ENCODE measurements around the gene FBXO3. TPM values are rescaled to one million over a fixed set of nuclear protein-coding genes. Genes with fewer than 3 reads are reported as not detected.

The FBXO3 gene
- total RNA-seq, 1 experiment from 2014 or later = 18.9 TPM

DNA sequence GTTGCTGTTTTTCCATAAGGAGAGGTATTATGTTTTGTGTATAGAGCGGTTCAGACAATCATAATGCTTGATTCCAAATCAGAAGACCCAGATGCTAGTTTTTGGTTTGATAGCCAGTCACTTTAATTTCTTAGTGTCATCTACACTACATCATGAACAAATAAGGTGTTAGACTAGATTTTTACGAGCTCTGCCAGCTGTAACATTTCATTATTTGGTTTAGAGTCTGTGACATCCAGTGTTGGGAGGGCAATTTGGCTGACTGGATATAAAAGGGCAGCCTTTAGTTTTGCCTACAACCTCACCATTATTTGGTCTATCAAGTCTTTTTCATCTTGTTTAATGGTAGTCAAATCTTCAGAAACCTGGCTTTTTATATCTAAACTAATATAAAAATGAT is 30.2 kb upstream of the FBXO3 start:
- H2AK5ac ChIP-seq (ENCODE audit: insufficient read length, low read length) = no peak overlapping the region
- H2BK20ac ChIP-seq (ENCODE audit: low read depth, low read length, poor library complexity, severe bottlenecking) = no peak overlapping the region
- WGBS (ENCODE audit: extremely low coverage, insufficient read length, low lambda C conversion rate) = no CpG with 5 or more reads among the region's 2 CpGs
- H3K79me2 ChIP-seq (ENCODE audit: insufficient read depth, low read length) = no peaks in the 10 kb centered on the region
- no peaks in the 10 kb centered on the region for H3K79me1 ChIP-seq (ENCODE audit: insufficient read depth, low read depth, low read length, poor library complexity, severe bottlenecking)
- H4K8ac ChIP-seq (replicated peaks; ENCODE audit: insufficient read length, low read depth, low read length) = no peak overlapping the region
- no peak overlapping the region for H2BK5ac ChIP-seq (ENCODE audit: insufficient read length, low read length)
- H3K23ac ChIP-seq (ENCODE audit: insufficient read length, low read depth, low read length) = no peak overlapping the region
- no peak for DNase-seq
- H2BK12ac ChIP-seq (ENCODE audit: insufficient read length, low read depth, low read length) = no peak overlapping the region
- H3K4me2 ChIP-seq (ENCODE audit: insufficient read depth, insufficient read length, low read length) = no peak overlapping the region
- 0 out of 2 replicates have a peak, but pooled peaks cover 3% of the 10 kb centered on the region for H3K4me1 ChIP-seq (ENCODE audit: insufficient read depth, low read length)
- H2BK15ac ChIP-seq (ENCODE audit: low read depth, low read length) = no peak overlapping the region
- Mint-ChIP-seq H3K9me3 (no peaks in the 10 kb centered on the region), H3K4me3 (no peak overlapping the region), H3K27ac (no peak overlapping the region), H3K27me3 (ENCODE audit: low read depth) (peaks cover 51% of the 10 kb centered on the region), H3K36me3 (ENCODE audit: insufficient read depth in 1 of 3, low read depth in 3 of 3) (no peaks in the 10 kb centered on the region), H3K4me1 (peaks cover 15 to 17% of the 10 kb centered on the region in 2 experiments)
- no peak overlapping the region for H2AFZ ChIP-seq (ENCODE audit: low read length)
- no peaks in the 10 kb centered on the region for H4K20me1 ChIP-seq (ENCODE audit: control insufficient read depth, insufficient read depth, insufficient read length)
- peaks cover 2% of the 10 kb centered on the region; the same call in 1 of the 2 replicates for H3K27me3 ChIP-seq (ENCODE audit: insufficient read depth, low read length)
- H3T11ph ChIP-seq (ENCODE audit: low read length) = no peak overlapping the region
- no peak overlapping the region for H4K5ac ChIP-seq (ENCODE audit: insufficient read length, low read depth, low read length)
- H3K4ac ChIP-seq (ENCODE audit: low read depth, low read length) = no peak overlapping the region
- H2BK120ac ChIP-seq (ENCODE audit: low read depth, low read length, poor library complexity, severe bottlenecking) = no peak overlapping the region
- H3K18ac ChIP-seq (ENCODE audit: insufficient read length, low read depth, low read length) = no peak overlapping the region
- H3K14ac ChIP-seq (ENCODE audit: insufficient read depth, low read length) = no peak overlapping the region
- TF ChIP-seq, protein P1, sequence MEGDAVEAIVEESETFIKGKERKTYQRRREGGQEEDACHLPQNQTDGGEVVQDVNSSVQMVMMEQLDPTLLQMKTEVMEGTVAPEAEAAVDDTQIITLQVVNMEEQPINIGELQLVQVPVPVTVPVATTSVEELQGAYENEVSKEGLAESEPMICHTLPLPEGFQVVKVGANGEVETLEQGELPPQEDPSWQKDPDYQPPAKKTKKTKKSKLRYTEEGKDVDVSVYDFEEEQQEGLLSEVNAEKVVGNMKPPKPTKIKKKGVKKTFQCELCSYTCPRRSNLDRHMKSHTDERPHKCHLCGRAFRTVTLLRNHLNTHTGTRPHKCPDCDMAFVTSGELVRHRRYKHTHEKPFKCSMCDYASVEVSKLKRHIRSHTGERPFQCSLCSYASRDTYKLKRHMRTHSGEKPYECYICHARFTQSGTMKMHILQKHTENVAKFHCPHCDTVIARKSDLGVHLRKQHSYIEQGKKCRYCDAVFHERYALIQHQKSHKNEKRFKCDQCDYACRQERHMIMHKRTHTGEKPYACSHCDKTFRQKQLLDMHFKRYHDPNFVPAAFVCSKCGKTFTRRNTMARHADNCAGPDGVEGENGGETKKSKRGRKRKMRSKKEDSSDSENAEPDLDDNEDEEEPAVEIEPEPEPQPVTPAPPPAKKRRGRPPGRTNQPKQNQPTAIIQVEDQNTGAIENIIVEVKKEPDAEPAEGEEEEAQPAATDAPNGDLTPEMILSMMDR (conservative IDR thresholded peaks at IDR 0.05) = no peak
- H3K9ac ChIP-seq (ENCODE audit: extremely low read depth, insufficient read length, low read length) = no peak overlapping the region
- no peak overlapping the region for H3K27ac ChIP-seq (ENCODE audit: insufficient read length, low read depth, low read length)
- peaks cover 10% of the 10 kb centered on the region for H3K23me2 ChIP-seq (ENCODE audit: insufficient read length, low read depth, low read length, poor library complexity, severe bottlenecking)
- H3K9me3 ChIP-seq (ENCODE audit: control insufficient read depth, low read depth, low read length) = no peaks in the 10 kb centered on the region
- H3K56ac ChIP-seq (ENCODE audit: insufficient read length, low read depth, low read length) = no peak overlapping the region
- no peak overlapping the region for H4K91ac ChIP-seq (ENCODE audit: insufficient read length, low read depth, low read length)

All from H9 (cell line).